Activated naive CD4-positive, alpha-beta T cell (primary cell): ENCODE data around the gene ZBTB9.

Experiments used
- DNase-seq, 4 experiments: peaks; one replicate each; lab custom pipeline; 2025; lab: John Stamatoyannopoulos, UW

Gene ZBTB9

DNA sequence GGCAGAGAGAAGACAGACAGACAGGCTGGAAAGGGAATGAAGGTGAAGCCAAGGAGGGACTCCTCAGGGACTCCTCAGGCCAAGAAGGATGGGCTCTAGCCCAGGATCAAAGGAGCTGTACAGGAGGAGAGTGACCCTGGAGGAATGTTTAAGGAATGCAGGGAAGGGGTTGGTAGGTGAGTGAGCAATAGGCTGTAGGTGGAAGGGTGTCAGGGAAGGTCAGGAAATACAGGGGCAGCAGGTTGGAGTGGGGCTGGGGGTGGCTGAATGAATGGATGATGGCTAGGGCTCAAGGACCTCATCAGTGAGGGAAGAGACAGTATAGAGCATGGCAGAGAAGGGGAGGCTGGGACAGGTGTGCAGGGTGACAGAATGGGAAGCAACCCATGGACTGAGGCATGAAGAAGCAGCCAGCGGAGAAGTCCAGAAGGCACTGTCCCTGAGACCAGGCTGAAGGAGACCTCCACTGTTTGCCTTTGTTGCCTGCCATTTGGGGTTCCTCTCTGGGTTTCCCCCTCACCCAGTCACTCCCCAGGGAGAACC, 21.3 kb upstream of the ZBTB9 start:
- DNase-seq = no peak

DNA sequence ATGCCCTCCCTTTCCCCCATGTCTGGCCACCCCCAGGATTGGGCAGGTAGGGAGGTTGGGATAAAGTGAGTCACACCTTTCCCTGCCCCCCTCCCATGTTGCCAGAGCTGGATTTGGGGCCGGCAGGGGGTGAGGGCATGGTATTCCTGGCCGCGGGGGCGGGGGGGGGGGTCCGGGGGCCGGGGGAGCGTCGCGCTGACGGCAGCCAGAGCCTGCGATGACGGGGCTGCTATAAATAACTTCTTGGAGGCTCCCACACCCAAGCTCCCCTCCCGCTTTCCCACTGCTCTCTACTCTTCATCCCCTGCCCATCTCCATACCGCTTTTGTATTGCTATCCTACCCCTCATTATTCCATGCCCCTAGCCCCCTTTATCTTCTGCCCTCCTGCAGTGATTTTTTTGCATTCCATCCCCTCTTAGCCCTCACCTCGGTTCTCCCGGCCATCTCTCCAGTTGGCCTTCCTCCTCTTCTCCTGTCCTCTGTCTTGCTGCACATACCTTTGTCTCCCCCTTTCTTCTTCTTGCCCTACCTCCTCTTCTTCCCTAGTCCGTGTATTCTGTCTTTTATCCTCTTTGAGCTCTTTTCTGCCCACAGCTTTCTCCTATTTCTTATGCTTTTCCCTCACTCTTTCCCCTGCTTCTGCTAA, 20.7 kb upstream of the ZBTB9 start:
- DNase-seq = no peak

DNA sequence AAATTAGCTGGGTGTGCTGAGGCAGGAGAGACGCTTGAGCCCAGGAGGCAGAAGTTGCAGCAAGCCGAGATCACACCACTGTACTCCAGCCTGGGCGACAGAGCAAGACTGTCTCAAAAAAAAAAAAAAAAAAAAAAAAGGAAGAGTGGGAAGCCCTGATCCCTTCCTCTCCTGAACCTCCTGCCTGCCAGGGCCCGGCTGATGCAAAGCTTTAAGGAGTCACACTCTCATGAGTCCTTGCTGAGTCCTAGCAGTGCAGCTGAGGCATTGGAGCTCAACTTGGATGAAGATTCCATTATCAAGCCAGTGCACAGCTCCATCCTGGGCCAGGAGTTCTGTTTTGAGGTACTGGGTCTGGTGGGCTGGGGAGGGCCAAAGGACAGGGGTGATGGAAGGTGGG, 19.4 kb upstream of the ZBTB9 start:
- no peak for DNase-seq

DNA sequence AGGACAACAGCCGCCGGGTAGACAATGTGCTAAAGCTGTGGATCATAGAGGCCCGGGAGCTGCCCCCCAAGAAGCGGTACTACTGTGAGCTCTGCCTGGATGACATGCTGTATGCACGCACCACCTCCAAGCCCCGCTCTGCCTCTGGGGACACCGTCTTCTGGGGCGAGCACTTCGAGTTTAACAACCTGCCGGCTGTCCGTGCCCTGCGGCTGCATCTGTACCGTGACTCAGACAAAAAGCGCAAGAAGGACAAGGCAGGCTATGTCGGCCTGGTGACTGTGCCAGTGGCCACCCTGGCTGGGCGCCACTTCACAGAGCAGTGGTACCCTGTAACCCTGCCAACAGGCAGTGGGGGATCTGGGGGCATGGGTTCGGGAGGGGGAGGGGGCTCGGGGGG, 16.7 kb upstream of the ZBTB9 start:
- DNase-seq = no peak

DNA sequence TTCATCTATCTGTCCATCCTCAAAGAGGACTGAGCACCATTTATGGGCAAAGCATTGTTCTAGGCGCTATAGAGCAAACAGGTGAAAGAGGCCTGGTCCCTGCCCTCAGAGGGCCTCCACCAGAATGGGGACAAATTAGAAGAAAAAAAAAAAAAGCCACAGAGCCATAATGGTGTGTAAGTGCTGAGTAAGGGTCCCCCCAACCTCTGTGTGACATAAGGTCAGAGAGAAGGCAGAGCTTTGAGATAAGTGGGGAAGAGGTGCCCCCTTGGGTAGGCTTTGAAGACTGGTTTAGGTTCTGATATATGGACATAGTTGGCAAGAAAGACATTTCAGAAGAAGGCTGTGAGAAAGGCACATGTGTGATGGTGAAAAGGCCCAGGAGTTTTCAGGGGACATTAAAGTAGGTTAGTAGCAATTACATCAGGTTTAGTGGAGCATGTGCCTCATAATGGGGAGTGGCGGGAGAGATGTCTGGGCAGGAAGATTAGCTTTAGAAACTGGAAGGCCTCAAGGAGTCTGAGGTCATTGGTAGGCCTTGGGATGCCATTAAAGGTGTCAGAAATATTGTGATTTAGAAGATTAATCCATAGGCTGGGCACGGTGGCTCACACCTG, 15.3 kb upstream of the ZBTB9 start:
- DNase-seq = no peak

DNA sequence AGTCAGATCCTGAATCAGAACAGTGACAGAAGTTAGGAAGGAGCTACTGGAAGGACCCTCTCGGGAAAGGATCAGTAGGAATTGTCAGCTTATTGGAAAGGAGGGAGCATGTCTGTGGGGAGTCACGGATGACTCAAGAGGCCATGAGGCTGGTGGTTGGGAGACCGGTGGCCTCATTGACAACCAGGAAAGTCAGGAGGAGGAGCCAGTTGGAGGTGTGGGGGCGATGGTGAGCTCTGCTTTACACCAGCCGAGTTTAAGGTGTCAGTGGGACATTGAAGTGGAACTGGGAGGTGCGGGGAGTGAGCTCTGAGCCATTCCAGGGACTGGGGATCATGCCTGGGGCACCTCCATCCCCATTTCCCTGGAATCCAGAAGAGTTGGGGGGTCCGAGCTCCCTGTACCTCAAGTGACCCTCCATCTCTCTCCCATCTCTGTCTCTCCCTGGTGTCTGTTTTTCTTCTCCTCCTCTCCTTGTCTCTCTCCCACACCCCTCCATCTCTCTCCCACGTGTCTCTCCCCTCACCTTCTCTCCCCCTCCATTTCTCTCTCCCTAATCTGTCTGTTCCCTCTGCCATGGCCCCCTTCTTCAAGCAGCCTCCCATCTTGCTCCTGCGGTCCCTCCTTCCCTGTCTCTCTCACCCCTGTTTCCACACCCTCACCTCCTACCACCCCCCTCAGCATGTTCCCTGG, 14.3 kb upstream of the ZBTB9 start:
- no peak for DNase-seq

DNA sequence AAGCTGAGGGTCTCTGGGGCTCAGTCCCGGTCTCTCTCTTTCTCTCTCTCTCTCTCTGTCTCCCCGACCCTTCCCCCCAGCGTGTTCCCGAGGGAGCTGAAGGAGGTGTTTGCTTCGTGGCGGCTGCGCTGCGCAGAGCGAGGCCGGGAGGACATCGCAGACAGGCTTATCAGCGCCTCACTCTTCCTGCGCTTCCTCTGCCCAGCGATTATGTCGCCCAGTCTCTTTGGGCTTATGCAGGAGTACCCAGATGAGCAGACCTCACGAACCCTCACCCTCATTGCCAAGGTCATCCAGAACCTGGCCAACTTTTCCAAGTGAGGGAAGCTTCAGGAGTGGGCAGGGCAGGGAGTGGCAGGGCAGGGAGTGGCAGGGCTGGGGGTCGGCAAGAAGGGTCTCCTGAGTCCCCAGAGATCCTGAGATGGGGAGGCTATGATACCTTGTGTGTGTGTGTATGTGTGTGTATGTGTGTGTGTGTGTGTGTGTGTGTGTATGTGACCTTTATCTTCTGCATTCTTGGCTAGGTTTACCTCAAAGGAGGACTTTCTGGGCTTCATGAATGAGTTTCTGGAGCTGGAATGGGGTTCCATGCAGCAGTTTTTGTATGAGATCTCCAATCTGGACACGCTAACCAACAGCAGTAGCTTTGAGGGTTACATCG, 13.6 kb upstream of the ZBTB9 start:
- no peak for DNase-seq

DNA sequence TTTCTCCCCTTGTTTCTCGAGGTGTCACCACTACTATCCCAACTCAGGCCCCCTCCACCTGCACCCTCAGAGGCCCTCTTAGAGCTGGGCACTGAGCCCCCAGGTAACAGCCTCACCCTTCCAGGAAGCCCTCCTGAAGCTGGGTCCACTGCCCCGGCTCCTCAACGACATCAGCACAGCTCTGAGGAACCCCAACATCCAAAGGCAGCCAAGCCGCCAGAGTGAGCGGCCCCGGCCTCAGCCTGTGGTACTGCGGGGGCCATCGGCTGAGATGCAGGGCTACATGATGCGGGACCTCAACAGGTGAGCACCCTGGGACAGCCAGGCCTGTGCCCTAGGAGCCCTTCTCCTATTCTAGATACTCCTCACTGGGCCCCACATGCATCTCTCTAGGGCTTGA, 12.9 kb upstream of the ZBTB9 start:
- no peak for DNase-seq

DNA sequence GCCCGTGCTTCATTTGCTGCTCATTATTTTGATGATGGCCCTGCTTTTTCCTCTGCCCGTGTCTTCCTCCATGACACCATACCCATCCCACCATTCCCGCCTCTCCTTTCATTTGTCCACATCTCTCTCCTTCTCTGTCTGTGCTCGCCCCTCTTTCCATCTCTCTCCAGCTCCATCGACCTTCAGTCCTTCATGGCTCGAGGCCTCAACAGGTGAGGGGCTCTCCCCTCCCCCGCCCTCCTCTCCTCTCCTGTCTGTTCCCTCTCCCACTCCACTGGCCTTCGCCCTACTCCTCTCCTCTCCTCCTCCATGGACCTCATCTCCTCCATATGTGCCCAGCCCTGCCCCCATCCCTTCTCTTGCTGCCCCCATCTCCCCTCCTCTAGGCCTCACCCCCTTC, 12.1 kb upstream of the ZBTB9 start:
- no peak for DNase-seq

DNA sequence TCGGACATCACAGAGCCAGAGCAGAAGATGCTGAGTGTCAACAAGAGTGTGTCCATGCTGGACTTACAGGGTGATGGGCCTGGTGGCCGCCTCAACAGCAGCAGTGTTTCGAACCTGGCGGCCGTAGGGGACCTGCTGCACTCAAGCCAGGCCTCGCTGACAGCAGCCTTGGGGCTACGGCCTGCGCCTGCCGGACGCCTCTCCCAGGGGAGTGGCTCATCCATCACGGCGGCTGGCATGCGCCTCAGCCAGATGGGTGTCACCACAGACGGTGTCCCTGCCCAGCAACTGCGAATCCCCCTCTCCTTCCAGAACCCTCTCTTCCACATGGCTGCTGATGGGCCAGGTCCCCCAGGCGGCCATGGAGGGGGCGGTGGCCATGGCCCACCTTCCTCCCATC, 11.4 kb upstream of the ZBTB9 start:
- no peak for DNase-seq

DNA sequence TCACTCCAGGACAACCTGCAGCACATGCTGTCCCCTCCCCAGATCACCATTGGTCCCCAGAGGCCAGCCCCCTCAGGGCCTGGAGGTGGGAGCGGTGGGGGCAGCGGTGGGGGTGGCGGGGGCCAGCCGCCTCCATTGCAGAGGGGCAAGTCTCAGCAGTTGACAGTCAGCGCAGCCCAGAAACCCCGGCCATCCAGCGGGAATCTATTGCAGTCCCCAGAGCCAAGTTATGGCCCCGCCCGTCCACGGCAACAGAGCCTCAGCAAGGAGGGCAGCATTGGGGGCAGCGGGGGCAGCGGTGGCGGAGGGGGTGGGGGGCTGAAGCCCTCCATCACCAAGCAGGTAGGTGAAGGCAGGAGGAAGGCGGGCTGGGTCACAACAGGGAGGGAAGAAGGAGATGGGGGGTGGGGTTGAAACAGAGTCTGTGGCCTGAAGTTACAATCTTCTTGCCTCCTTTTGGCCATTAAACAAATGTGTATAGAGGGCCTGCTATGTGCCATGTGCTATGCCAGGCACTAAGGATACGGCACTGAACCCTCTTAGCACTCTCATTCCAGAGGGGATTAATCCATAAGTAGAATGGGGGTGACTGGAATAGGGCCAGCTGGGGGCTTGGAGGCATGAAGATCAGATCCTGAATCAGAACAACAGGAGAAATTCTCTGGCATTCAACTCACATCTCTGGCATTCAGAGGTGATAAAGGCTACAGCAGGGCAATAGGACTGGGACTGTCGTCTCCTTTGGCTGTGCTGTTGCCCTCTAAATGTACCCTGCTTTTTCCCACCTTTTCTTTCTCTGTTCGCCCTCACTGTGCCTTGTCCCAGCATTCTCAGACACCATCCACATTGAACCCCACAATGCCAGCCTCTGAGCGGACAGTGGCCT, 10.5 kb upstream of the ZBTB9 start:
- no peak for DNase-seq

DNA sequence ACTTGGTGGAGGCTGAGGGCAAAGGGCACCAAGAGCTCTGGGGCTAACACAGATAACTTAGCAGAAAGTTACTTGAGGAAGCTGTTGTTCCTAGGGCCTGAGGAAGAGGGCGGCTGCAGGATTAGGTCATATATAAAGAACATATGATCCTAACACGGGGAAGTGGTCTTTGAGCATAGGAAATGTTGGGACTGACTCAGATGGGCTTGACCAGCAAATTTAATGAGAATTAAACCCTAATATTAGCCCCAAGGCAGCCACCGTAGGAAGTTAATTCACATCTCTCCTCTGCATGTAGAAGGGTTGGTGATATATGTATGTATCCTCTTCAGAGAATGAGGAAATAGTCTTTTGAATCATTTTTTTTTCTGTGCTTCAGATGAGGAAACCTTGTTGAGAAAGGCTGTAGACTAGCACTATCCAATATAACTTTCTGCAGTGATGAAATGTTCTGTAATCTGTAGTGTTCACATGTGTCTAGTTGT, 9.2 kb upstream of the ZBTB9 start:
- no peak for DNase-seq

DNA sequence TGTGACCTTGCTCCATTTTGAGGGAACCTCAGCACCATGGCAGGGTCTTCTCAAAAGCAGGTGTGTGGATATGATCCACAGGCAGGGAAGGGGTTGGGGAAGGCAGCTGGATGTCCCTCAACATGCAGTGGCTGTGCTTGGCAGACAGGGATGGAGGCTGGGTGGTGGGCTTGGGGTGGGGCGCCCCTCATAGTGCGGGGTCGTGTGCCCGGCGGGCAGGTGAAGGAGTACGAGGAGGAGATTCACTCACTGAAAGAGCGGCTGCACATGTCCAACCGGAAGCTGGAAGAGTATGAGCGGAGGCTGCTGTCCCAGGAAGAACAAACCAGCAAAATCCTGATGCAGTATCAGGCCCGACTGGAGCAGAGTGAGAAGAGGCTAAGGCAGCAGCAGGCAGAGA, 8.0 kb upstream of the ZBTB9 start:
- no peak for DNase-seq

DNA sequence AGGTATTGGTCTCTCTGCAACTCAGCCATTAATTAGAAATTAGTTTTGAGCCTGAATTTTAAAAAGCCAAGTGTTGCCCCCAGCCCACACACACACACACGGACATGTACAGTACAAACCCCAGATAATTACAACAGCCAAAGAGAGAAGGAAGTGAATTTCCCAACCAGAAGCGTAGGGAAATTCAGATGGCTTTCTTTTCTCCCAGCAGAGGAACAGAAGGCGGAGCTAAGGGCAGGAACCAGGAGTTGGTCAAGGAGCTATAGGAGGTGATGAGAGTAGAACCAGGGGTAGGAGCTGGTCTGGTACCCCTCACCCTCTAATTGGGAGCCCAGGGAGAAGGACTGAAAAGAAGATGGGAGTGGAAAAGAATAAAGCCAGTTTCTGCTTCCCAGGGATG, 3.9 kb upstream of the ZBTB9 start:
- no peak for DNase-seq

DNA sequence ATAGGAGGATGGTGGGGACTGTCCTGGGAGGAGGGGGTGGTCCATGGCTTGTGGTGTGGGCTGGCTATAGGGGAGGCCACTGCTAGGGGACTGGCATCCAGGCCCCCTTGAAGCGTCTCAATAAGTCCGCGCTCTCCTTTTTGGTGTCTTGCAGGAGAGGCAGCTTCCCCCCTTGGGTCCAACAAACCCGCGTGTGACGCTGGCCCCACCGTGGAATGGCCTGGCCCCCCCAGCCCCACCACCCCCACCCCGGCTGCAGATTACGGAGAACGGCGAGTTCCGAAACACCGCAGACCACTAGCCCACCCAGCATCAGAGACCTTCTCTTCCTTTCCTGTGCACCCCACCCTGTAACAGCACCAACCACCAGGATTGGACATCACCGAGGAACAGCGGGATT, 2.8 kb upstream of the ZBTB9 start:
- DNase-seq = no peak

DNA sequence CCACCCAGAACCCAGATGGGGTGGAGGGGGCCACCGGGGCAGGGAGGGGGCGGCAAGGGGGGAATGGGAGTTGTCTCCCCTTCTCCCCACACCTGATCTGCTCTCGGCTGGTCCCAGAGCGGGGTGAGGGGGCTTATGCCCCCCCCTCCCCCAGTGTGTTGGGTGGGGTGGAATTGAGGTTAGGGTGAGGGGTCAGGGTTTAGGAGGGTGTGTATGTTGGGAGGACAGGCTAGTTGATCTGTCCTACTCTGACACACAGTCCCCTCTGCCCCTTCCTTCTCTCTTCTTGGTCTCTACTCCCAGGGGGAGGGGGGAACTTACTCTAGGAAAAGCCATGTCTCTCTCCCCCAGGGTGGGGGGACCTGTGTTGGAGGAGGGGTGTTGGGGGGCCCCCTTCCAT, 1.9 kb upstream of the ZBTB9 start:
- DNase-seq = no peak

DNA sequence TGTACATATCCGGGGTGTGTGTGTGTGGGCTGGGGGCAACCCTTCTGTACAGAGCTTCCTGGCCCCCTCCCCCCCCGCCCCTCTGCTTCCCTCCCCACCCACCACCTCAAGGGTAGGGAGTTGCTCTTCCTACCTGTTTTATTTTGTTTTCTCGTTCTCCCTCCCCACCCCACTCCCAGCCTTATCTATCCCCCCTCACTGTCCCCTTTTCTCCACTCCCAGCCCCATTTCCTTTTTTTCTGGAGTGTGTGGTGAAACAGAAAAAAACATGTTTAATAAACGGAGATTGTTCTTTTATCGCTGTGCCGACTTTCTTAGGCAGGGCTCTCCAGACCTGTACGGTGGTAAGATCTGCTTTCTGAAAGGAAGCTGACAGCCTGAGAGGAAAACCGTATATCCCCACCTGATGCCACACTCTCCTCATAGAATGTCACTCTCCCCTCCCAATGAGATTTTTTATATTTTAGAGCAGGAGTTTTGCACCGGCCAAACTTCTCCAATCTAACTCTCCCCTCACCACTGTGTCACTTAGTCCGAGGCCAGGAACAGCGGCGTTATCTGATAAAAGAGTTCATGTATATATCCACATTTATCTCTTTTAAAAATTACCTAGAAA, 875 bp upstream of the ZBTB9 start:
- no peak for DNase-seq

DNA sequence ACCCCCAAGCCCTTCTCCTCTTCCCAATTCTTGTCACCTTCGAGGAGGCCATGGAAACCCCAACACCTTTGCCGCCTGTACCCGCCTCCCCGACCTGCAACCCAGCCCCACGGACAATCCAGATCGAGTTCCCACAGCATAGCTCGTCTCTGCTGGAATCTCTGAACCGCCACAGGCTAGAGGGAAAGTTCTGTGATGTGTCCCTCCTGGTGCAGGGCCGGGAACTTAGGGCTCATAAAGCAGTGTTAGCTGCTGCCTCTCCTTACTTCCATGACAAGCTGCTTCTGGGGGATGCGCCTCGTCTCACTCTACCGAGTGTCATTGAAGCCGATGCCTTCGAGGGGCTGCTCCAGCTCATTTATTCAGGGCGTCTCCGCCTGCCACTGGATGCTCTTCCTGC, 675 bp downstream of the ZBTB9 start:
- DNase-seq = no peak

DNA sequence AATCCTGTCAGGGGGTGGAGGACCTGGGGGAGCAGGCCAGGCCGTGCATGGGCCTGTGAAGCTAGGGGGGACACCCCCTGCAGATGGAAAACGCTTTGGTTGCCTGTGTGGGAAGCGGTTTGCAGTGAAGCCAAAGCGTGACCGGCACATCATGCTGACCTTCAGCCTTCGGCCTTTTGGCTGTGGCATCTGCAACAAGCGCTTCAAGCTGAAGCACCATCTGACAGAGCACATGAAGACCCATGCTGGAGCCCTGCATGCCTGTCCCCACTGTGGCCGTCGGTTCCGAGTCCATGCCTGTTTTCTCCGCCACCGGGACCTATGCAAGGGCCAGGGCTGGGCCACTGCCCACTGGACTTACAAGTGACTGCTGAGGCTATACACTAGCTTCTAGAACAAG, 1.8 kb downstream of the ZBTB9 start:
- no peak for DNase-seq

DNA sequence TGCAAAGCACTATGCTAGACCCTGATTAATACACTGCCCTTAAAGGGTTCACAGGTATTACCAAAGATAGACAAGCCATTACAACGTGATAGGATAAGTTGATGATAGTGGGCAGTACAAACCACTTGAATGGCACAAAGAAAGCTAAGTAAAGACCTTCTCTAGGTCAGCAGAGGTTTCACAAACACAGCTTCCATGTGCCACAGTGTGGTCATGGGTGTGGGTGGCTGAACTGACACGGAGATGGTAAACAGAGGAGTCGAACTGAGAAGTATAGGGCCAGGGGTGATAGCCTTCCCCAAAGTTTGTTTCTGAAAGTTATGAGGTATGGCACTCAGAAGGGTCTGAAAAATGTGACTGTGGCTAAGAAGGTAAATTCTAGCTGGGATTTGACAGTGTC, 4.3 kb downstream of the ZBTB9 start:
- DNase-seq = no peak

DNA sequence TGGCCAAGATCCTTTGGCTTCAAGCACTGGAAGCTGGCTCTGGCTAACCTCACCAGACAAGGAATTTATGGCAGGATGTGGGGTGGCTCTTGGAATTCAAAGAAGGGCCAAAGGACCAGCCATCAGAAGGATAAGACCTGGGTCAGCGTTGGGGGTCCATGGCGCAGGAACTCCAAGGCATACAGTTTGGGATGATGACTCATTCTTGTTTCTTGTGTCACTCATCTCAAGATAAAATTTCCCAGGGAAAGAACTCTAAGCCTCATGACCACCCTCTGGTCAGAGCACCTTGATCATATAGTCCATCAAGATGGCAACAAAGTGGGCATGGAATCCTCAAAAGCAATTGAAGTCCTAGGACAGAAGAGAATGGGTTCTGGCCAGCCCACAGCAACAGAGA, 4.8 kb downstream of the ZBTB9 start:
- DNase-seq = no peak
